H1 (cell line): ENCODE measurements around the gene ARF6. TPM values are rescaled to one million over a fixed set of nuclear protein-coding genes. Genes with fewer than 3 reads are reported as not detected.

Experiments used
- CTCF ChIA-PET: fragments of 300-600 bp; sonication (Branson Sonifier 250); formaldehyde crosslinking; loops from one replicate; lab custom pipeline; 2021; ENCODE audit not compliant: partially characterized antibody; lab: Charles Lee
- POLR2A ChIA-PET: fragments of 300-600 bp; sonication (Branson Sonifier 250); formaldehyde crosslinking; loops from one replicate; lab custom pipeline; 2021; ENCODE audit warnings: inconsistent platforms; ENCODE audit not compliant: partially characterized antibody; lab: Charles Lee
- DNase-seq, 2 experiments: peaks; one replicate each; pipeline versions ENCODE4 v3.0.0 to v3.0.0-alpha.2; 2010 to 2022; ENCODE audit warnings: low spot score in 2 of 2, low read depth in 1 of 2, mixed read lengths in 1 of 2
- FAIRE-seq: peaks from 2 replicates; lab custom pipeline; 2011; peaks lifted over from hg19 to GRCh38; lab: Jason Lieb, UNC
- H2AFZ ChIP-seq: 2 replicates; pipeline ENCODE4 v1.8.1; 2012; ENCODE audit warnings: low read length, inconsistent platforms
- H2AK5ac ChIP-seq: 2 replicates; pipeline ENCODE4 v1.6.1; 2013; ENCODE audit warnings: low read depth, low read length
- H2BK120ac ChIP-seq: replicated peaks from 2 replicates; pipeline ENCODE3; 2013; ENCODE audit warnings: low read depth, low read length, inconsistent platforms
- H2BK12ac ChIP-seq: 2 replicates; pipeline ENCODE4 v1.6.1; 2013; ENCODE audit warnings: low read depth, low read length
- H2BK15ac ChIP-seq: 2 replicates; pipeline ENCODE4 v1.6.1; 2013; ENCODE audit warnings: low read length
- H2BK20ac ChIP-seq: 2 replicates; pipeline ENCODE4 v1.6.1; 2013; ENCODE audit warnings: low read length
- H2BK5ac ChIP-seq: 2 replicates; pipeline ENCODE4 v1.6.1; 2013; ENCODE audit warnings: low read depth, low read length
- H3K14ac ChIP-seq: 2 replicates; pipeline ENCODE4 v1.6.1; 2013; ENCODE audit warnings: inconsistent platforms; ENCODE audit not compliant: insufficient read length
- H3K18ac ChIP-seq: 2 replicates; pipeline ENCODE4 v1.6.1; 2013; ENCODE audit warnings: low read length; ENCODE audit errors: extremely low read depth
- H3K23ac ChIP-seq: 2 replicates; pipeline ENCODE4 v1.6.1; 2013; ENCODE audit warnings: inconsistent platforms; ENCODE audit not compliant: insufficient read length
- H3K23me2 ChIP-seq: 2 replicates; pipeline ENCODE4 v1.6.1; 2013; ENCODE audit warnings: low read depth, low read length
- H3K27ac ChIP-seq: 2 replicates; pipeline ENCODE4 v1.6.1; 2011; ENCODE audit warnings: low read depth, low read length, inconsistent platforms
- H3K27me3 ChIP-seq, 4 experiments: replicated peaks in 1 of 4; 1 replicate in 1 of 4; 2 replicates in 3 of 4; pipeline versions ENCODE4 v1.6.1 to v1.8.1; 2011 to 2013; ENCODE audit warnings: low read length in 3 of 4, mild to moderate bottlenecking in 3 of 4, inconsistent platforms in 2 of 4, mixed read lengths in 2 of 4, moderate library complexity in 1 of 4; ENCODE audit not compliant: control insufficient read depth in 3 of 4, insufficient read depth in 3 of 4; ENCODE audit errors: extremely low read depth in 1 of 4
- H3K36me3 ChIP-seq, 4 experiments: 2 replicates each; pipeline versions ENCODE4 v1.6.1 to v1.8.1; 2011 to 2013; ENCODE audit warnings: mild to moderate bottlenecking in 4 of 4, low read length in 3 of 4, moderate library complexity in 2 of 4, control low read depth in 1 of 4, inconsistent platforms in 1 of 4; ENCODE audit not compliant: insufficient read depth in 4 of 4, control insufficient read depth in 2 of 4
- H3K4ac ChIP-seq: replicated peaks from 2 replicates; pipeline ENCODE3; 2013; ENCODE audit warnings: low read length, low read depth, mixed read lengths, inconsistent platforms; ENCODE audit not compliant: insufficient read length
- H3K4me1 ChIP-seq, 4 experiments: replicated peaks in 1 of 4; 1 replicate in 1 of 4; 2 replicates in 3 of 4; pipeline versions ENCODE4 v1.6.1 to v1.8.1; 2011 to 2013; ENCODE audit warnings: low read length in 3 of 4, inconsistent platforms in 2 of 4, mixed read lengths in 1 of 4; ENCODE audit not compliant: insufficient read depth in 4 of 4, control insufficient read depth in 3 of 4
- H3K4me2 ChIP-seq, 2 experiments: 2 replicates each; pipeline versions ENCODE4 v1.6.1 to v1.8.1; 2011 to 2013; ENCODE audit warnings: low read depth in 2 of 2, low read length in 2 of 2, control low read depth in 1 of 2, inconsistent platforms in 1 of 2, mild to moderate bottlenecking in 1 of 2; ENCODE audit not compliant: insufficient read depth in 1 of 2
- H3K4me3 ChIP-seq, 4 experiments: fragments of 200-600, 300-600 bp in 1 of 4; sonication (generic), shearing (Covaris generic), sonication (Bioruptor Twin) in 1 of 4; 2 replicates each; pipeline versions ENCODE4 v1.5.1 to v1.8.1; 2011 to 2016; ENCODE audit warnings: low read length in 4 of 4, low read depth in 3 of 4, control low read depth in 2 of 4, inconsistent platforms in 2 of 4, mild to moderate bottlenecking in 2 of 4, mixed read lengths in 1 of 4, moderate library complexity in 1 of 4; ENCODE audit not compliant: insufficient read depth in 2 of 4; ENCODE audit errors: extremely low read depth in 1 of 4
- H3K56ac ChIP-seq: replicated peaks from 2 replicates; pipeline ENCODE3; 2013; ENCODE audit warnings: low read depth, mild to moderate bottlenecking, mixed read lengths, low read length, inconsistent platforms; ENCODE audit not compliant: insufficient read length
- H3K79me1 ChIP-seq: 2 replicates; pipeline ENCODE4 v1.6.1; 2013; ENCODE audit warnings: low read depth, low read length, control low read depth
- H3K79me2 ChIP-seq, 2 experiments: 2 replicates each; pipeline versions ENCODE4 v1.6.1 to v1.8.1; 2012 to 2013; ENCODE audit warnings: low read length in 2 of 2, mild to moderate bottlenecking in 2 of 2, inconsistent platforms in 1 of 2; ENCODE audit not compliant: insufficient read depth in 2 of 2, control insufficient read depth in 1 of 2
- H3K9ac ChIP-seq, 4 experiments: replicated peaks in 1 of 4; 1 replicate in 1 of 4; 2 replicates in 3 of 4; pipeline versions ENCODE4 v1.6.1 to v1.8.1; 2011 to 2013; ENCODE audit warnings: low read depth in 3 of 4, low read length in 3 of 4, control low read depth in 2 of 4, mild to moderate bottlenecking in 2 of 4, moderate library complexity in 2 of 4, inconsistent platforms in 1 of 4; ENCODE audit errors: extremely low read depth in 1 of 4
- H3K9me3 ChIP-seq, 2 experiments: 2 replicates each; pipeline versions ENCODE4 v1.6.1 to v1.8.1; 2012 to 2013; ENCODE audit warnings: mild to moderate bottlenecking in 2 of 2, moderate library complexity in 2 of 2, control low read depth in 1 of 2, inconsistent platforms in 1 of 2, low read depth in 1 of 2, low read length in 1 of 2, mixed read lengths in 1 of 2; ENCODE audit not compliant: insufficient read depth in 2 of 2
- H4K20me1 ChIP-seq, 2 experiments: replicated peaks in 1 of 2; 2 replicates each; pipeline versions ENCODE3 to v1.8.1; 2011 to 2013; ENCODE audit warnings: inconsistent platforms in 2 of 2, low read length in 2 of 2, mild to moderate bottlenecking in 1 of 2; ENCODE audit not compliant: insufficient read depth in 2 of 2, control insufficient read depth in 1 of 2
- H4K5ac ChIP-seq: 2 replicates; pipeline ENCODE4 v1.6.1; 2013; ENCODE audit warnings: low read length, low read depth, mixed read lengths, inconsistent platforms; ENCODE audit not compliant: insufficient read length
- H4K8ac ChIP-seq: 2 replicates; pipeline ENCODE4 v1.8.0; 2013; ENCODE audit warnings: mild to moderate bottlenecking, moderate library complexity, low read length, inconsistent platforms; ENCODE audit not compliant: insufficient read depth; ENCODE audit errors: extremely low read depth
- H4K91ac ChIP-seq: replicated peaks from 2 replicates; pipeline ENCODE3; 2013; ENCODE audit warnings: low read length, mixed read lengths, inconsistent platforms; ENCODE audit not compliant: insufficient read length
- BCL11A ChIP-seq, 2 experiments: IDR thresholded peaks; one replicate each; pipeline ENCODE4 v1.6.1; 2011; ENCODE audit warnings: low read depth in 2 of 2, low read length in 2 of 2, mild to moderate bottlenecking in 2 of 2
- CEBPB ChIP-seq: IDR thresholded peaks from 2 replicates; pipeline ENCODE4 v1.6.1; 2012; ENCODE audit warnings: low read depth, low read length
- SIN3A ChIP-seq, 2 experiments: IDR thresholded peaks in 1 of 2; conservative IDR thresholded peaks in 1 of 2; 2 replicates each; pipeline ENCODE4 v1.6.1; 2011 to 2012; ENCODE audit warnings: low read length in 2 of 2, improper control_type of control experiment in 1 of 2, low read depth in 1 of 2, mild to moderate bottlenecking in 1 of 2
- SIRT6 ChIP-seq: IDR thresholded peaks from one replicate; pipeline ENCODE4 v1.7.1; 2012; ENCODE audit warnings: low read length, inconsistent platforms
- ZNF274 ChIP-seq: IDR thresholded peaks from 2 replicates; pipeline ENCODE4 v1.7.0; 2012; ENCODE audit warnings: low read length, borderline replicate concordance; ENCODE audit errors: extremely low read depth
- WGBS, 2 experiments: shearing (Covaris generic) in 1 of 2; methylation state at CpG; one replicate each; pipeline versions ENCODE4 v1.1.6 to v1.1.7; 2013 to 2015; ENCODE audit warnings: low lambda C conversion rate in 2 of 2, mixed read lengths in 2 of 2, inconsistent platforms in 1 of 2, low coverage in 1 of 2, missing lambda C conversion rate in 1 of 2; ENCODE audit not compliant: insufficient replicate concordance in 2 of 2, insufficient coverage in 1 of 2, insufficient read length in 1 of 2; ENCODE audit errors: extremely low coverage in 1 of 2, missing lambda C conversion rate in 1 of 2; 5-methylcytosine and 5-hydroxymethylcytosine counted together
- polyA plus RNA-seq, 7 experiments: library from polyadenylated mRNA; depleted of rRNA in 3 of 7; stranded (reverse) in 5 of 7; unstranded in 2 of 7; fragments of >200 nt in 5 of 7; fragments of 200-250 nt in 2 of 7; gene quantifications; 1 replicate in 5 of 7; 2 replicates in 1 of 7; 4 replicates in 1 of 7; pipeline versions ENCODE4 v1.2.1 to v1.2.3, GENCODE V29; 2011 to 2013; ENCODE audit warnings: missing spikeins in 2 of 7, mixed read lengths in 2 of 7
- total RNA-seq: library from RNA; stranded (reverse); fragmentation: NEBNext Ultra II Directional; extraction: Animal tissue kit (Norgen Biotek cat#: 25700); gene quantifications from 2 replicates; pipeline ENCODE4 v1.2.1, GENCODE V29; 2021
- TF ChIP-seq, protein P1 (sequence below): IDR thresholded peaks from 2 replicates; pipeline ENCODE4 v1.6.1; 2012; ENCODE audit warnings: inconsistent platforms

The ARF6 gene
- total and polyA plus RNA-seq, 2 of the 8 experiments (the other 6 are each of a cell fraction or from before 2014, with no cell fraction given) = 17.2 to 56.7 TPM

DNA sequence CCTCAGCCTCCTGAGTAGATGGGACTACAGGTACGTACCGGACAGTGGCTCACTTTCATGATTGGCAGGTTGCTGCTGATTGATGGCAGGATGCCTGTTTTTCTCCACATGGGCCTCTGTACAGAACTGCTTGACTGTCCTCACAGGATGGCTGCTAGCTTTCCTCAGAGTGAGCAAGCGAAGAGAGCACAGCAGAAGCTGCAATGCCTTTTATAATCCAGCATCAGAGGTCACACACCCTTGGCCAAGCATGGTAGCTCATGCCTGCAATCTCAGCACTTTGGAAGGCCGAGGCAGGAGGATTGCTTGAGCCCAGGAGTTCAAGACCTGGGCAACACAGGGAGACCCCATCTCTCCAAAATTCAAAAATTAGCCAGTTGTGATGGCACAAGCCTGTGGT, 31.0 kb downstream of the ARF6 start:
- Histone ChIP-seq H3K9ac (no peak overlapping the region), H3K36me3 (no peaks in the 10 kb centered on the region), H2BK15ac (no peak overlapping the region), H4K20me1 (no peaks in the 10 kb centered on the region), H3K79me2 (no peaks in the 10 kb centered on the region), H4K91ac (no peak overlapping the region), H2BK120ac (no peak overlapping the region), H3K23ac (no peak overlapping the region), H3K79me1 (no peaks in the 10 kb centered on the region), H3K4ac (no peak overlapping the region), H2AFZ (0 out of 2 replicates have a peak overlapping the region, but pooled peaks have one; percentile 33), H2BK20ac (no peak overlapping the region), H3K14ac (no peak overlapping the region), H3K4me1 (no peaks in the 10 kb centered on the region), H2BK5ac (no peak overlapping the region), H3K56ac (no peak overlapping the region), H4K8ac (peak overlapping the region; percentile 6; the same call in 1 of the 2 replicates), H3K27me3 (no peaks in the 10 kb centered on the region), H3K9me3 (no peaks in the 10 kb centered on the region), H2BK12ac (0 out of 2 replicates have a peak overlapping the region, but pooled peaks have one; percentile 39), H3K4me2 (no peak overlapping the region), H3K4me3 (no peak overlapping the region), H4K5ac (no peak overlapping the region), H3K18ac (no peak overlapping the region; the same call in 1 of the 2 replicates), H3K27ac (no peak overlapping the region), H2AK5ac (no peak overlapping the region), H3K23me2 (0 out of 2 replicates have a peak, but pooled peaks cover 1% of the 10 kb centered on the region)
- ChIA-PET CTCF (interaction anchor here (2.3 kb wide), 1 partner anchor 61 kb away, joined by 12 read pairs; no protein-coding TSS in a partner anchor), POLR2A (no interaction called here)
- 67% methylated on average over 4 of the region's 4 CpGs; no CpG with 5 or more reads in 1 of the 2 experiments for WGBS, 2 experiments
- DNase-seq (peak in 1 of 2 experiments; percentile 32), FAIRE-seq (no peak)
- TF ChIP-seq CEBPB = no peak
- no peak for TF ChIP-seq BCL11A (IDR thresholded peaks at IDR 0.05; ENCODE audit: low read depth in 2 of 2, low read length in 2 of 2)
- TF ChIP-seq ZNF274 = no peak
- TF ChIP-seq SIRT6 = no peak
- TF ChIP-seq SIN3A (conservative IDR thresholded peaks at IDR 0.05 in 1 of 2, IDR thresholded peaks at IDR 0.05 in 1 of 2; ENCODE audit: low read depth in 1 of 2, low read length in 2 of 2) = no peak
- TF ChIP-seq, protein P1, sequence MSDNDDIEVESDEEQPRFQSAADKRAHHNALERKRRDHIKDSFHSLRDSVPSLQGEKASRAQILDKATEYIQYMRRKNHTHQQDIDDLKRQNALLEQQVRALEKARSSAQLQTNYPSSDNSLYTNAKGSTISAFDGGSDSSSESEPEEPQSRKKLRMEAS = no peak
